Prostate gland (tissue), 2 donors: ENCODE measurements around the gene ATG101. TPM values are rescaled to one million over a fixed set of nuclear protein-coding genes. Genes with fewer than 3 reads are reported as not detected.
A peak's percentile ranks its signal among the peaks of the same experiment; 100 is the strongest.

Experiments
- DNase-seq: peaks from one replicate; pipeline ENCODE4 v3.0.0-alpha.2; 2019; ENCODE audit warnings: low spot score
- H3K27ac ChIP-seq, 2 donors: fragments of 200-600 bp; sonication (generic); 2 replicates each; pipeline ENCODE4 v1.5.1; 2017 to 2019
- H3K27me3 ChIP-seq: fragments of 200-600 bp; sonication (generic); replicated peaks from 2 replicates; pipeline ENCODE4 v1.5.1; 2019; ENCODE audit not compliant: insufficient read depth
- H3K36me3 ChIP-seq, 2 donors: fragments of 200-600 bp; sonication (generic); 1 replicate in 1 of 2; 2 replicates in 1 of 2; pipeline versions ENCODE4 v1.5.1 to v1.8.1; 2017 to 2019
- H3K4me1 ChIP-seq: fragments of 200-600 bp; sonication (generic); replicated peaks from 2 replicates; pipeline ENCODE4 v1.5.1; 2019
- H3K4me3 ChIP-seq, 2 donors: fragments of 200-600 bp; sonication (generic); 2 replicates each; pipeline ENCODE4 v1.5.1; 2017 to 2019
- H3K9me3 ChIP-seq: fragments of 200-600 bp; sonication (generic); 2 replicates; pipeline ENCODE4 v1.5.1; 2017
- POLR2A ChIP-seq: fragments of 450-650 bp; IDR thresholded peaks from one replicate; pipeline ENCODE4 v1.6.1; 2016; ENCODE audit warnings: antibody characterized with exemption, mild to moderate bottlenecking
- POLR2AphosphoS5 ChIP-seq: sonication (generic); formaldehyde crosslinking; IDR thresholded peaks from one replicate; pipeline ENCODE4 v1.6.1; 2017; ENCODE audit warnings: antibody characterized with exemption
- WGBS: methylation state at CpG from one replicate; pipeline ENCODE4 v1.1.5; 2018; 5-methylcytosine and 5-hydroxymethylcytosine counted together
- intact Hi-C: fragments of 100-400 bp; cut with DNase I; formaldehyde crosslinking; loops from one replicate; pipeline ENCODE4 v1.14.2; 2022
- total RNA-seq, 2 donors: library from RNA; depleted of rRNA; stranded (reverse); fragments of >200 nt; gene quantifications; one replicate each; pipeline ENCODE4 v1.1.0, GENCODE V29; 2016
- TF ChIP-seq, protein P1 (sequence below), 4 experiments: fragments of 200-600 bp in 2 of 4; fragments of 450-650 bp in 2 of 4; sonication (generic) in 2 of 4; IDR thresholded peaks; 1 replicate in 3 of 4; 2 replicates in 1 of 4; pipeline ENCODE4 v1.5.1; 2016 to 2019; ENCODE audit warnings: antibody characterized with exemption in 4 of 4, mild to moderate bottlenecking in 2 of 4, moderate library complexity in 2 of 4

Gene ATG101
- total RNA-seq, 2 donors from 2014 or later, result 60.0 to 64.1 TPM

DNA sequence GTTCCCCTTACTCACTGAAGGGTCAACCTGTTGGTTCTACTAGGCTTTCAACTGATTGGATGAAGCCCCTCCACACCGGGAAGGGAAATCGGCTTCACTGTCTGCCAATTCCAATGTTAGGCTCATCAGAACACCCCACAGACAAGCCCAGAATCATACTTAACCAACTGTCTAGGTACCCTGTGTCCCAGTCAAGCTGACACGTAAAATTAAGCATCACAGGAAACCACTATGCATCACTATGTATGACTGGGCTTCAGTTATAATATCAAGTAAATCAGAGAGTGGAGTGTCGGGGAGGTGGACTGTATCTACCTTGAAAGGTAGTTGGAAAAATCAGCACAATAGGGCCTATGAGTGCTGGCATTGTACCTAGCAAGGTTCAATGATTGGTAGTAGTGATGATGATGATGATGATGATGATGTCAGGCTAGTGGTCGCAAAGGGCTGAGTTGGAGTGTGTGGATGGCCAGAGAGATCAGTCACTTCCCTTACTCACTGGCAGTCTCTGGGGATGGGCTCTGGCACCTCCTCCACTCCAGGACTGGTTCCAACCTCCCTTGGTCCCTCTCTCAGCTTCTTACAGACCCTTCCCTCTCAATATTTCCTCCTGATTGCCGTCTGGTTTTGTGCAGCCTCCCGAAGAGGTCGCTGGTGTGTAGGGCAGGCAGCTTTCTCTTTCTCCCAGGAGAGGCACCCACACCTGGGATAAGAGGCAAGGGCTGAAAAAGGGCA, 3.3 kb upstream of the ATG101 start:
- Histone ChIP-seq H3K36me3 (no peaks in the 10 kb centered on the region), H3K27ac (no peak overlapping the region), H3K27me3 (no peaks in the 10 kb centered on the region), H3K4me1 (peaks cover 13% of the 10 kb centered on the region), H3K9me3 (no peaks in the 10 kb centered on the region), H3K4me3 (no peak overlapping the region)
- WGBS, result 61% methylated on average over 8 of the region's 8 CpGs
- intact Hi-C loops, result no loop called here
- TF ChIP-seq POLR2AphosphoS5, result no peak
- TF ChIP-seq POLR2A, result no peak
- TF ChIP-seq, protein P1, sequence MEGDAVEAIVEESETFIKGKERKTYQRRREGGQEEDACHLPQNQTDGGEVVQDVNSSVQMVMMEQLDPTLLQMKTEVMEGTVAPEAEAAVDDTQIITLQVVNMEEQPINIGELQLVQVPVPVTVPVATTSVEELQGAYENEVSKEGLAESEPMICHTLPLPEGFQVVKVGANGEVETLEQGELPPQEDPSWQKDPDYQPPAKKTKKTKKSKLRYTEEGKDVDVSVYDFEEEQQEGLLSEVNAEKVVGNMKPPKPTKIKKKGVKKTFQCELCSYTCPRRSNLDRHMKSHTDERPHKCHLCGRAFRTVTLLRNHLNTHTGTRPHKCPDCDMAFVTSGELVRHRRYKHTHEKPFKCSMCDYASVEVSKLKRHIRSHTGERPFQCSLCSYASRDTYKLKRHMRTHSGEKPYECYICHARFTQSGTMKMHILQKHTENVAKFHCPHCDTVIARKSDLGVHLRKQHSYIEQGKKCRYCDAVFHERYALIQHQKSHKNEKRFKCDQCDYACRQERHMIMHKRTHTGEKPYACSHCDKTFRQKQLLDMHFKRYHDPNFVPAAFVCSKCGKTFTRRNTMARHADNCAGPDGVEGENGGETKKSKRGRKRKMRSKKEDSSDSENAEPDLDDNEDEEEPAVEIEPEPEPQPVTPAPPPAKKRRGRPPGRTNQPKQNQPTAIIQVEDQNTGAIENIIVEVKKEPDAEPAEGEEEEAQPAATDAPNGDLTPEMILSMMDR (IDR thresholded peaks at IDR 0.05), result no peak
- DNase-seq, result no peak

- WGBS, result 59% methylated on average over 3 of the region's 3 CpGs
- Histone ChIP-seq H3K9me3 (no peaks in the 10 kb centered on the region), H3K27ac (no peak overlapping the region), H3K4me1 (peaks cover 13% of the 10 kb centered on the region), H3K4me3 (no peak overlapping the region), H3K36me3 (no peaks in the 10 kb centered on the region), H3K27me3 (no peaks in the 10 kb centered on the region)
- DNase-seq, result no peak
- intact Hi-C loops, result no loop called here
- TF ChIP-seq, protein P1 (IDR thresholded peaks at IDR 0.05), result no peak
- TF ChIP-seq POLR2AphosphoS5 (no peak), POLR2A (no peak)
Measured at GRCh38 chr12:52067081-52067374, 2.8 kb upstream of the ATG101 start.

DNA sequence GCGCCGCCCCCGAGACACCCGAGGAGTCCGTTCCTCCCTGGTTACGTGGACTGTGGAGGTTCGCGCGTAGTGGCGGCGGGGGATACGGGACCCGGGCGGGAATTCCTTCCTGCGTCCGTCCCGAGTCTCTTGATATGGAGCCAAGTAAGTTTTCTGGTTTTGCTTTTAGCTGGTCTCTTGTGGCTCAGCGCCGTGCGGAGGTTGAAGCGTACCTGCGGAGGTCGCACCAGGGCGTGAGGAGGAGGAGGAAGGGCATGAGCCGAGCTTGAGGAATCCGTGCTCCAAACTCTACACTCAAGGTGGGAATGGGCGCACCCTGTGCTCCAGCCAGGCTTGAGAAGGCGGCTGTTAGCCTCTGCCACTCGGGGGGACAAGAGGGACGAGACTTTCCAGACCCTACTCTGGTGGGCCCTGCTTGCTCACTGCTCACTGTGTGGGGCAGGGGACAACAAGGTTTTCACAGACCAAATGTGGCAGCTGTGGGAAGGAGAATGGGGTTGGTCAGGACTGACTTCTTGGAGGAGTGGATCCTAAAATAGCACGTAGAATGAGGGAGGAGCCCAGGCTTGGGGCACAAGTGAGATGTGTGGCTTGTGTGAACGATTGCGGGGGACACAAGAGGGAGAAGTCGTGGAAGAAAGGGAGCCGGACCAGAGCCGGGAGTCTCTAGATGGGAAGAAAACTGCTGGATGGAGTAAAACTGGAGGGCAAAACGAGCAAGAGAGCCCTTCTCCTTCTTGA, 577 bp downstream of the ATG101 start:
- TF ChIP-seq POLR2AphosphoS5, result no peak
- TF ChIP-seq POLR2A, result no peak
- peaks cover 13% of the 10 kb centered on the region for H3K4me1 ChIP-seq
- peak overlapping the region; percentile 82 to 89 for H3K27ac ChIP-seq
- 4% methylated on average over 36 of the region's 37 CpGs for WGBS
- peak overlapping the region; percentile 68 to 87 for H3K4me3 ChIP-seq
- H3K27me3 ChIP-seq, result no peaks in the 10 kb centered on the region
- no peaks in the 10 kb centered on the region for H3K36me3 ChIP-seq
- intact Hi-C loops, result no loop called here
- no peak for DNase-seq
- H3K9me3 ChIP-seq, result no peaks in the 10 kb centered on the region

- intact Hi-C loops, result no loop called here
- no peak for TF ChIP-seq POLR2A
- no peak for TF ChIP-seq POLR2AphosphoS5
- Histone ChIP-seq H3K27ac (peak overlapping the region; percentile 45 to 61), H3K36me3 (peaks cover 0 to 9% of the 10 kb centered on the region in 2 donors), H3K4me3 (no peak overlapping the region), H3K4me1 (peaks cover 13% of the 10 kb centered on the region), H3K27me3 (no peaks in the 10 kb centered on the region), H3K9me3 (no peaks in the 10 kb centered on the region)
- WGBS, result 66% methylated on average over 23 of the region's 23 CpGs
- no peak for DNase-seq
Measured at GRCh38 chr12:52073531-52074381, 4.0 kb downstream of the ATG101 start.

GRCh38 chr12:52074971-52075724, 5.4 kb downstream of the ATG101 start:
- TF ChIP-seq, protein P1 (IDR thresholded peaks at IDR 0.05), result no peak
- TF ChIP-seq POLR2AphosphoS5 (peak; percentile 60), POLR2A (no peak)
- peaks cover 0 to 9% of the 10 kb centered on the region in 2 donors for H3K36me3 ChIP-seq
- intact Hi-C loops, result no loop called here
- peak; percentile 56 for DNase-seq
- WGBS, result 79% methylated on average over 3 of the region's 3 CpGs
- H3K4me3 ChIP-seq, result no peak overlapping the region
- H3K4me1 ChIP-seq, result peaks cover 10% of the 10 kb centered on the region
- H3K27me3 ChIP-seq, result no peaks in the 10 kb centered on the region
- no peaks in the 10 kb centered on the region for H3K9me3 ChIP-seq
- H3K27ac ChIP-seq, result peak overlapping the region; percentile 45 to 61
